ENCODE results near the gene GPR149.
"Not testable (repeated sequence)": the region's sequence is repeated elsewhere in the genome, so short reads cannot be mapped to it uniquely, and the experiment has no call there.

The GPR149 gene

GRCh38 chr3:154430014-154430413 lies at the start of gene GPR149:
Gene GPR149 (minus strand): TSS chr3:154430190. CDS start chr3:154429615, 575 bp downstream.
- DNase-seq: no peak

- no peak for DNase-seq
Measured at GRCh38 chr3:154473769-154474168, 43.8 kb upstream of the GPR149 start.

- DNase-seq: no peak
Measured at GRCh38 chr3:154469585-154469984, 39.6 kb upstream of the GPR149 start.

- DNase-seq: no peak
Measured at GRCh38 chr3:154464440-154465190, 34.6 kb upstream of the GPR149 start.

- DNase-seq: no peak
Measured at GRCh38 chr3:154458560-154458959, 28.6 kb upstream of the GPR149 start.

GRCh38 chr3:154439081-154439480 lies 9.1 kb upstream of the GPR149 start:
- not testable (repeated sequence) for DNase-seq

GRCh38 chr3:154431043-154431442 lies 1.1 kb upstream of the GPR149 start:
- no peak for DNase-seq

GRCh38 chr3:154428286-154429206 lies 1.4 kb downstream of the GPR149 start:
- no peak for DNase-seq

- no peak for DNase-seq
Measured at GRCh38 chr3:154427685-154428285, 2.2 kb downstream of the GPR149 start.

- no peak for DNase-seq
Measured at GRCh38 chr3:154422694-154423093, 7.3 kb downstream of the GPR149 start.

- no peak for DNase-seq
Measured at GRCh38 chr3:154421083-154421482, 8.9 kb downstream of the GPR149 start.

GRCh38 chr3:154398084-154398967 lies 31.7 kb downstream of the GPR149 start:
- no peak for DNase-seq

- DNase-seq: no peak
Measured at GRCh38 chr3:154389861-154390260, 40.1 kb downstream of the GPR149 start.

- no peak for DNase-seq
Measured at GRCh38 chr3:154384479-154384878, 45.5 kb downstream of the GPR149 start.

GRCh38 chr3:154378311-154378710 lies 51.7 kb downstream of the GPR149 start:
- DNase-seq: no peak

GRCh38 chr3:154367221-154367620 lies 62.8 kb downstream of the GPR149 start:
- no peak for DNase-seq

GRCh38 chr3:154364849-154365248 lies 65.1 kb downstream of the GPR149 start:
- DNase-seq: no peak

- no peak for DNase-seq
Measured at GRCh38 chr3:154361099-154361498, 68.9 kb downstream of the GPR149 start.

GRCh38 chr3:154356009-154356408 lies 74.0 kb downstream of the GPR149 start:
- DNase-seq: no peak

GRCh38 chr3:154349223-154349622 lies 80.8 kb downstream of the GPR149 start:
- no peak for DNase-seq

- DNase-seq: no peak
Measured at GRCh38 chr3:154345422-154346122, 84.4 kb downstream of the GPR149 start.

GRCh38 chr3:154338570-154338969 lies 91.4 kb downstream of the GPR149 start:
- DNase-seq: no peak

Data from CD4-positive, alpha-beta T cell treated with Interferon gamma for 1 hour (primary cell).